IPS-NIHi11 (cell line): ENCODE results near the gene PPRC1.
A peak's percentile ranks its signal among the peaks of the same experiment; 100 is the strongest.

ENCODE experiments used
- DNase-seq: peaks from one replicate; pipeline ENCODE4 v3.0.0; 2012; ENCODE audit warnings: mixed read lengths, low spot score

Gene PPRC1

GRCh38 chr10:102146971-102147428 is 14.2 kb downstream of the PPRC1 start:
- DNase-seq = no peak

GRCh38 chr10:102147561-102147960 is 14.7 kb downstream of the PPRC1 start:
- no peak for DNase-seq

- no peak for DNase-seq
Observed at GRCh38 chr10:102148275-102148674, 15.4 kb downstream of the PPRC1 start.

- no peak for DNase-seq
Observed at GRCh38 chr10:102150970-102151773, 18.3 kb downstream of the PPRC1 start.

GRCh38 chr10:102151774-102152544 is 19.1 kb downstream of the PPRC1 start, which contains the start of gene NOLC1:
NOLC1 (plus strand) TSS chr10:102152389; CDS start chr10:102152411, 22 bp downstream.
- peak; percentile 95 for DNase-seq

GRCh38 chr10:102152545-102152890 is 19.7 kb downstream of the PPRC1 start:
- no peak for DNase-seq

- DNase-seq = no peak
Observed at GRCh38 chr10:102153093-102153620, 20.3 kb downstream of the PPRC1 start.

GRCh38 chr10:102154466-102155116 is 21.8 kb downstream of the PPRC1 start:
- no peak for DNase-seq

- no peak for DNase-seq
Observed at GRCh38 chr10:102157224-102157623, 24.4 kb downstream of the PPRC1 start.

- no peak for DNase-seq
Observed at GRCh38 chr10:102159051-102159597, 26.3 kb downstream of the PPRC1 start.

- DNase-seq = no peak
Observed at GRCh38 chr10:102159831-102160230, 27.0 kb downstream of the PPRC1 start.

- DNase-seq = no peak
Observed at GRCh38 chr10:102163342-102163989, 30.6 kb downstream of the PPRC1 start.

- no peak for DNase-seq
Observed at GRCh38 chr10:102167861-102168260, 35.0 kb downstream of the PPRC1 start.

GRCh38 chr10:102170602-102171001 is 37.8 kb downstream of the PPRC1 start:
- no peak for DNase-seq

GRCh38 chr10:102172288-102172687 is 39.4 kb downstream of the PPRC1 start:
- no peak for DNase-seq

- DNase-seq = no peak
Observed at GRCh38 chr10:102175415-102175814, 42.6 kb downstream of the PPRC1 start.

GRCh38 chr10:102184606-102185005 is 51.8 kb downstream of the PPRC1 start:
- DNase-seq = no peak

GRCh38 chr10:102185272-102185671 is 52.4 kb downstream of the PPRC1 start:
- DNase-seq = no peak

- DNase-seq = no peak
Observed at GRCh38 chr10:102185811-102186527, 53.1 kb downstream of the PPRC1 start.

GRCh38 chr10:102188298-102188940 is 55.6 kb downstream of the PPRC1 start:
- DNase-seq = no peak
